Measurements from ENCODE around the gene CRIM1. TPM values are rescaled to one million over a fixed set of nuclear protein-coding genes. Genes with fewer than 3 reads are reported as not detected.

The CRIM1 gene
- total RNA-seq, 1 donor from 2014 or later, result 0.58 TPM

DNA sequence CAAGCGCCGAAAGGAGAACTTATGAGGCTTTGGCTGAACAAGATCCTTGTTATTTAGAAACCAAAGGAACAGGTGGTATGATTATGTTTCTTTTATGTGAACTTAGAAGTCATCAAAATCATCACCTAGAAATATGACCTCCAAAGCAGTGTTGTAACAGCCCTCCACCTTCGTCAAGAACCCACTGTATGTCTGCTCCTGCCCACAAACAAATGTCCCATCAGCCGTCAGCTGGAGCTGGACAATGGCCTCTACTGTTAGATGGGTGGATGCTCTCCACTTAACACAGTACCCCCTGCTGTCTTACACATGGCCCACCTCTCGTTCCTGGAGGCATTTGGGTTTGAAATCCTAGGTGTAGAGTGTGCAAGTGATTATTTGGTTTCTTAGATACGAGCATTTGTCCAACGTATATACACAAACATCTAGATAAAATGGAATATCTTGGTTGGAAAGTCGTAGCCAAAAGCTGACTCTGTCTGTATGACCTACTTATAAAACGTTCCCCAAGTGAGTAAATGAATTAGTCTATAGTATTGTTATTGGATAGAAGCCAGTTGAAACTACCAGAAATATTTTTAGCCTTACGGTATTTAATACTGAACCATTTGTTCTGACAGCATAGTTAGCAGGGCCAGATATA is 113.0 kb downstream of the CRIM1 start:
- TF ChIP-seq, protein P1, sequence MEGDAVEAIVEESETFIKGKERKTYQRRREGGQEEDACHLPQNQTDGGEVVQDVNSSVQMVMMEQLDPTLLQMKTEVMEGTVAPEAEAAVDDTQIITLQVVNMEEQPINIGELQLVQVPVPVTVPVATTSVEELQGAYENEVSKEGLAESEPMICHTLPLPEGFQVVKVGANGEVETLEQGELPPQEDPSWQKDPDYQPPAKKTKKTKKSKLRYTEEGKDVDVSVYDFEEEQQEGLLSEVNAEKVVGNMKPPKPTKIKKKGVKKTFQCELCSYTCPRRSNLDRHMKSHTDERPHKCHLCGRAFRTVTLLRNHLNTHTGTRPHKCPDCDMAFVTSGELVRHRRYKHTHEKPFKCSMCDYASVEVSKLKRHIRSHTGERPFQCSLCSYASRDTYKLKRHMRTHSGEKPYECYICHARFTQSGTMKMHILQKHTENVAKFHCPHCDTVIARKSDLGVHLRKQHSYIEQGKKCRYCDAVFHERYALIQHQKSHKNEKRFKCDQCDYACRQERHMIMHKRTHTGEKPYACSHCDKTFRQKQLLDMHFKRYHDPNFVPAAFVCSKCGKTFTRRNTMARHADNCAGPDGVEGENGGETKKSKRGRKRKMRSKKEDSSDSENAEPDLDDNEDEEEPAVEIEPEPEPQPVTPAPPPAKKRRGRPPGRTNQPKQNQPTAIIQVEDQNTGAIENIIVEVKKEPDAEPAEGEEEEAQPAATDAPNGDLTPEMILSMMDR (IDR thresholded peaks at IDR 0.05), result no peak
- H3K4me1 Mint-ChIP-seq, result peaks cover 3% of the 10 kb centered on the region
- H3K9me3 Mint-ChIP-seq, result peaks cover 3% of the 10 kb centered on the region
- no peak overlapping the region for H3K27ac Mint-ChIP-seq
- H3K27me3 Mint-ChIP-seq, result peaks cover 4% of the 10 kb centered on the region
- CTCF ChIA-PET, result no interaction called here
- no peak for ATAC-seq (ENCODE audit: low read depth)
- H3K4me3 Mint-ChIP-seq, result no peak overlapping the region
- intact Hi-C loops (cut with micrococcal nuclease), result no loop called here
- POLR2A ChIA-PET, result no interaction called here
- no peak for DNase-seq
- peaks cover 2% of the 10 kb centered on the region for H3K36me3 Mint-ChIP-seq (ENCODE audit: low read depth)

DNA sequence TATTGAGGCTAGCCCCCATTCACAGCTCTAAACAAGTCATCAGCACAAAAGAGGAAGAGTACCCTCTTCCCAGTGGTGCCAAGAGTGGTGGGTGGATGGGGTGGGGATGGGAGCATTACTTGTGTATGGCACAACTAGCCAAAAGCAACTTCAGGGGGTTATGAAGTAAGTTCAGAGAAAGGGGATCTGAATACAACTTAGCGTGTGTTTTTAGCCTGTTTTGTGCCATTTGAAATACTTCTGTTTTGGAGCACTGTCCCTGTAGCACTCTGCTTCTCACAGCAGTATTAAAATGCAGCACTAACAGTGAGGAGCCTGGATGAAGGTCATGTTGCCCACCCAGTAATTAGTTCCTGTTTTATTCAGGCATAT is 113.5 kb downstream of the CRIM1 start:
- Mint-ChIP-seq H3K27ac (no peak overlapping the region), H3K36me3 (ENCODE audit: low read depth) (peaks cover 5% of the 10 kb centered on the region), H3K27me3 (peaks cover 4% of the 10 kb centered on the region), H3K4me3 (no peak overlapping the region), H3K9me3 (peaks cover 7% of the 10 kb centered on the region), H3K4me1 (peaks cover 3% of the 10 kb centered on the region)
- DNase-seq (no peak), ATAC-seq (ENCODE audit: low read depth) (no peak)
- ChIA-PET POLR2A (no interaction called here), CTCF (no interaction called here)
- TF ChIP-seq, protein P1 (IDR thresholded peaks at IDR 0.05), result no peak
- intact Hi-C loops (cut with micrococcal nuclease), result no loop called here

DNA sequence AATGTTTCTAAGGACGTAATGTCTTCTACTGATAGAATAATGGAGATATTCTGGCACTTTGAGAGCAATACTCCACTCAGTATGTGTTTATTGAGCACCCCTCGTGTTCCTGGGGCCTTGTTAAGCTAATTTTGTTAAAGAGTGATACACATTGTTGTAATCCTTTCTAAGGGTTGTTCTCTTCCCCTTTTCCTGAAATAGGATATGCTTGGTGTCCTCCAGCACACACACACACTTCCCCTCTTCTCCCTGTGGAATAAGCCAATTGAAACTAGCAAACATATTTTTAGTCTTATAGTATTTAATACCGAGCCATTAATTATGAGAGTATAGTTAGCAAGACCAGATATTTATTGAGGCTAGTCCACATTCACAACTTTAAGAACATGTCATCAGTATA is 114.1 kb downstream of the CRIM1 start:
- TF ChIP-seq, protein P1 (IDR thresholded peaks at IDR 0.05), result no peak
- Mint-ChIP-seq H3K4me3 (no peak overlapping the region), H3K9me3 (peaks cover 8% of the 10 kb centered on the region), H3K4me1 (peaks cover 3% of the 10 kb centered on the region), H3K27ac (no peak overlapping the region), H3K27me3 (no peaks in the 10 kb centered on the region), H3K36me3 (ENCODE audit: low read depth) (peaks cover 7% of the 10 kb centered on the region)
- intact Hi-C loops (cut with micrococcal nuclease), result no loop called here
- DNase-seq (no peak), ATAC-seq (ENCODE audit: low read depth) (no peak)
- POLR2A ChIA-PET, result no interaction called here
- CTCF ChIA-PET, result no interaction called here

DNA sequence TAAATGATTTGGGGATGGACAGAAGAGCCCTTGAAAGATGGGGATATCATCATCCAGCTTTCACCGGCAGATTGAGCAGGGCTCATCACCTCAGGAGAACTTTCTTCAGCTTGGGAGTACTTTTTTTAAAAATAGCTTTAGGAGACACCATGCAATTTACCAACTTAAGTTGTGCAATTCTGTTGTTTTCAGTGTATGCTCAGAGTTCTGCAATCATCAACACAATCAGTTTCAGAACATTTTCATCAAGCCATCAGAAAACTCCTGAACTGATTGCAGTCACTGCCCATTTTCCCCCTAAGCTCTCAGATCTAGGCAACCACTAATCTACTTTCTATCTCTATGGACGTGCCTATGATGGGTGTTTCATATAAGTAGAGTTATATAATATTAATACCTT is 117.7 kb downstream of the CRIM1 start:
- TF ChIP-seq, protein P1 (IDR thresholded peaks at IDR 0.05), result no peak
- ChIA-PET POLR2A (no interaction called here), CTCF (no interaction called here)
- peaks cover 27% of the 10 kb centered on the region for H3K9me3 Mint-ChIP-seq
- peaks cover 16% of the 10 kb centered on the region for H3K36me3 Mint-ChIP-seq (ENCODE audit: low read depth)
- intact Hi-C loops (cut with micrococcal nuclease), result no loop called here
- H3K27me3 Mint-ChIP-seq, result no peaks in the 10 kb centered on the region
- peaks cover 3% of the 10 kb centered on the region for H3K4me1 Mint-ChIP-seq
- ATAC-seq (ENCODE audit: low read depth) (no peak), DNase-seq (no peak)
- no peak overlapping the region for H3K27ac Mint-ChIP-seq
- no peak overlapping the region for H3K4me3 Mint-ChIP-seq

DNA sequence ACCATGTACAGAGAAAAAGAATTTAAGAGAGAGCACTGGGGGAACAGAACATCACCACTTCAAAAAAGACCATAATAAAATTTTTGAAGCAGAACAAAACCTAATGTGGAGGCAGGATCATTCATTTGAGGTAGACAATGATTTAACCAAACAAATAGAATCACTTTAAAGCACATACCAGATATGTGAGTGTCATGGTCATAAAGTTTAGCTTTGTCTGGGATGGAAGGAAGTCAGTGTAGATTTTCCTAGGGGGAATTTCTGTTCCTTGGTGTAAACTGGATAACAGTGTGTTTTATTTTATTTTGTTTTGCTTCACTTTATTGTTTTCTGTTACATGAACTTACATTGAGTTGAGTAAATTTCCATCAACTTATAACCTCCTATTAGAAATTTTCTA is 120.8 kb downstream of the CRIM1 start:
- CTCF ChIA-PET, result no interaction called here
- TF ChIP-seq, protein P1 (IDR thresholded peaks at IDR 0.05), result no peak
- H3K9me3 Mint-ChIP-seq, result peaks cover 27% of the 10 kb centered on the region
- H3K36me3 Mint-ChIP-seq (ENCODE audit: low read depth), result peaks cover 16% of the 10 kb centered on the region
- POLR2A ChIA-PET, result no interaction called here
- H3K27ac Mint-ChIP-seq, result no peak overlapping the region
- no peak overlapping the region for H3K4me3 Mint-ChIP-seq
- DNase-seq (no peak), ATAC-seq (ENCODE audit: low read depth) (no peak)
- H3K27me3 Mint-ChIP-seq, result no peaks in the 10 kb centered on the region
- intact Hi-C loops (cut with micrococcal nuclease), result no loop called here
- no peaks in the 10 kb centered on the region for H3K4me1 Mint-ChIP-seq
